ENCODE data around the gene LSS.

DNA sequence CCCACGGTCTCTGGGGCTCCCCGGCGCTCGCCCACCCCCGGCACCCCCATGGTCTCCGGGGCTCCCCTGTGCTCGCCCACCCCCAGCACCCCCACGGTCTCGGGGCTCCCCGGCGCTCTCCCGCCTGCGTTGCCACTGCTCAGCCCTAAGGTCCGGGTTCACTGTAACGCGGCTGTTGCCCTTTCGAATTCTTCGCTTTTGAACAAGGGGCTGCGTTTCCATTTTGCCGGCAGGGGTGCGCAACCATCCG lies 68.0 kb downstream of the LSS start:
- TF ChIP-seq CTCF (IDR thresholded peaks at IDR 0.05), result no peak
- no peak for TF ChIP-seq EZH2 (IDR thresholded peaks at IDR 0.05)

Data from neural progenitor cell (in vitro differentiated cells).